ENCODE data around the gene EXOC6B.

EXOC6B gene

DNA sequence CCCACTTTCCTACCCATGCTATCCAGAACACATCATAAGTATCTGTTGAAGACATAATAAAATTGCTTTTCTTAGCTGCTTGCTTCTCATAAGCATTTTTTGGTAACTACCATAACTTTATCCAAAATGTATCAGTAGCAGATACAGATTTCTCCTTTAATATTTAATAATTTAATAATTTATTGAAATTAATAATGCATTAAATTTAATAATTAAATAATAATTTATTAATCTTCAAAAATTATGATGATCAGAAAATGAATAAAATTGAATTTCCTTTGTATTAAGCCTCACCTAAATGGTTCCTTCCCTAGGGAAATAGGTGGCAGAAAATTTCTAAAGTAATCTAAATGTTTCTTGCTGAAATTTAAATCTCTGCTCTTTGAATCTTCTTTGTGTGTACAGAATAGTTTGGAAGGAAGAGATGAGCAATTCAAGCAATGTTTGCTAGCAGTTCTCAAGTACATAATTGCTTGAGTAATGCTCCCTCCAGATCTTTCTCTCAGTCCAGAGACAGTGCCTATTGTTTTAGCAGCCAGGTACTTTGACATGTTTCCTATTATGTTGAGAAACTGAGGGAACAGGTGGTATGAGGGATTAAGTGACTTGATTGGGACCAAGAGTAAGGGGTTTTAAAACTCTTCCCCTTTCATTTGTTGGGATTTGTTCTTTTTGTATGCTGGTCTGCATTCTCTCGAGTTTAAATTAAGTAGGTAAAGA, 555.1 kb downstream of the EXOC6B start (continued):
- TF ChIP-seq, protein P1, sequence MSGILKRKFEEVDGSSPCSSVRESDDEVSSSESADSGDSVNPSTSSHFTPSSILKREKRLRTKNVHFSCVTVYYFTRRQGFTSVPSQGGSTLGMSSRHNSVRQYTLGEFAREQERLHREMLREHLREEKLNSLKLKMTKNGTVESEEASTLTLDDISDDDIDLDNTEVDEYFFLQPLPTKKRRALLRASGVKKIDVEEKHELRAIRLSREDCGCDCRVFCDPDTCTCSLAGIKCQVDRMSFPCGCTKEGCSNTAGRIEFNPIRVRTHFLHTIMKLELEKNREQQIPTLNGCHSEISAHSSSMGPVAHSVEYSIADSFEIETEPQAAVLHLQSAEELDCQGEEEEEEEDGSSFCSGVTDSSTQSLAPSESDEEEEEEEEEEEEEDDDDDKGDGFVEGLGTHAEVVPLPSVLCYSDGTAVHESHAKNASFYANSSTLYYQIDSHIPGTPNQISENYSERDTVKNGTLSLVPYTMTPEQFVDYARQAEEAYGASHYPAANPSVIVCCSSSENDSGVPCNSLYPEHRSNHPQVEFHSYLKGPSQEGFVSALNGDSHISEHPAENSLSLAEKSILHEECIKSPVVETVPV (CRISPR knock-in tag; IDR thresholded peaks at IDR 0.05): peak; percentile 6; the same call in 1 of the 2 replicates
- TF ChIP-seq RARB (CRISPR knock-in tag; IDR thresholded peaks at IDR 0.05): no peak
- TF ChIP-seq ISL1 (CRISPR knock-in tag; IDR thresholded peaks at IDR 0.05): no peak

GRCh38 chr2:72263776-72264060, 562.1 kb downstream of the EXOC6B start:
- peak; percentile 36; the same call in 1 of the 2 replicates for TF ChIP-seq ISL1 (CRISPR knock-in tag; IDR thresholded peaks at IDR 0.05)
- no peak for TF ChIP-seq GLIS3 (CRISPR knock-in tag; IDR thresholded peaks at IDR 0.05)
- no peak for TF ChIP-seq POU6F1 (CRISPR knock-in tag; IDR thresholded peaks at IDR 0.05; ENCODE audit: borderline replicate concordance, low read depth)
- peak; percentile 86 for ATAC-seq

GRCh38 chr2:72263043-72263775, 562.6 kb downstream of the EXOC6B start:
- peak; percentile 66 for ATAC-seq
- peak; percentile 41; the same call in 1 of the 2 replicates for TF ChIP-seq ZNF8 (CRISPR knock-in tag; IDR thresholded peaks at IDR 0.05)
- TF ChIP-seq PPARA (CRISPR knock-in tag; IDR thresholded peaks at IDR 0.05; ENCODE audit: borderline replicate concordance): no peak
- no peak for TF ChIP-seq ZC3H10 (CRISPR knock-in tag; IDR thresholded peaks at IDR 0.05)
- TF ChIP-seq ISL1 (CRISPR knock-in tag; IDR thresholded peaks at IDR 0.05): no peak
- TF ChIP-seq CREB5 (CRISPR knock-in tag; IDR thresholded peaks at IDR 0.05; ENCODE audit: low read depth): 0 out of 2 replicates have a peak, but pooled peaks have one; percentile 20
- TF ChIP-seq, protein P2, sequence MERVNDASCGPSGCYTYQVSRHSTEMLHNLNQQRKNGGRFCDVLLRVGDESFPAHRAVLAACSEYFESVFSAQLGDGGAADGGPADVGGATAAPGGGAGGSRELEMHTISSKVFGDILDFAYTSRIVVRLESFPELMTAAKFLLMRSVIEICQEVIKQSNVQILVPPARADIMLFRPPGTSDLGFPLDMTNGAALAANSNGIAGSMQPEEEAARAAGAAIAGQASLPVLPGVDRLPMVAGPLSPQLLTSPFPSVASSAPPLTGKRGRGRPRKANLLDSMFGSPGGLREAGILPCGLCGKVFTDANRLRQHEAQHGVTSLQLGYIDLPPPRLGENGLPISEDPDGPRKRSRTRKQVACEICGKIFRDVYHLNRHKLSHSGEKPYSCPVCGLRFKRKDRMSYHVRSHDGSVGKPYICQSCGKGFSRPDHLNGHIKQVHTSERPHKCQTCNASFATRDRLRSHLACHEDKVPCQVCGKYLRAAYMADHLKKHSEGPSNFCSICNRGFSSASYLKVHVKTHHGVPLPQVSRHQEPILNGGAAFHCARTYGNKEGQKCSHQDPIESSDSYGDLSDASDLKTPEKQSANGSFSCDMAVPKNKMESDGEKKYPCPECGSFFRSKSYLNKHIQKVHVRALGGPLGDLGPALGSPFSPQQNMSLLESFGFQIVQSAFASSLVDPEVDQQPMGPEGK (CRISPR knock-in tag; IDR thresholded peaks at IDR 0.05; ENCODE audit: borderline replicate concordance): no peak
- TF ChIP-seq ZNF70 (CRISPR knock-in tag; IDR thresholded peaks at IDR 0.05): 0 out of 2 replicates have a peak, but pooled peaks have one; percentile 8
- TF ChIP-seq GLIS3 (CRISPR knock-in tag; IDR thresholded peaks at IDR 0.05): no peak
- 0 out of 2 replicates have a peak, but pooled peaks have one; percentile 13 for TF ChIP-seq TSHZ2 (CRISPR knock-in tag; IDR thresholded peaks at IDR 0.05)

DNA sequence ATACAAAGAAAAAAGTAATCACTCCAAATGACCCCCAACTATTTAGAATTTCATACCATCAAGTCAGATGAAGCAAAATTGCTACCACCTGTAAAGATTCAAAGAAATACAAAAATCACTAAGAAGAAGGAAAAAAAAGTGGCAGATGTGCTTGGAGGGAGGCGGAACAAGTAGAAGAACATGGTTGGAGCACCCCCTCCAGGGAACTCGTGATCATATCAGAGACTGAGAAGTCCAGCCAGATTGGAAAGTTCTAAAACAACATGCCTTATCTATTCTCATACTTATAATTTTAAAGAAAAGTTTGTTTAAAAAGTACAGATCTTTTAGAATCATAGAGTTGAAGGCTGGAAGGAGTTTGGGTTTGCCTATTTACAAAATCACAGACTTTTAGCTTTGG, 564.8 kb downstream of the EXOC6B start:
- ATAC-seq: no peak
- TF ChIP-seq ZNF8 (CRISPR knock-in tag; IDR thresholded peaks at IDR 0.05) (no peak), CSDC2 (CRISPR knock-in tag; IDR thresholded peaks at IDR 0.05) (no peak)

- ATAC-seq: no peak
- TF ChIP-seq ZNF8 (CRISPR knock-in tag; IDR thresholded peaks at IDR 0.05) (no peak), ZFP3 (CRISPR knock-in tag; IDR thresholded peaks at IDR 0.05) (no peak), ZC3H10 (CRISPR knock-in tag; IDR thresholded peaks at IDR 0.05) (no peak), TOX (CRISPR knock-in tag; IDR thresholded peaks at IDR 0.05; ENCODE audit: borderline replicate concordance) (no peak), ISL1 (CRISPR knock-in tag; IDR thresholded peaks at IDR 0.05) (no peak), PPARA (CRISPR knock-in tag; IDR thresholded peaks at IDR 0.05; ENCODE audit: borderline replicate concordance) (no peak), SNAI2 (CRISPR knock-in tag; IDR thresholded peaks at IDR 0.05) (no peak), CSDC2 (CRISPR knock-in tag; IDR thresholded peaks at IDR 0.05) (no peak), OSR1 (CRISPR knock-in tag; IDR thresholded peaks at IDR 0.05) (no peak), ARNTL (CRISPR knock-in tag; IDR thresholded peaks at IDR 0.05; ENCODE audit: borderline replicate concordance, low read depth) (no peak), BACH2 (CRISPR knock-in tag; IDR thresholded peaks at IDR 0.05; ENCODE audit: borderline replicate concordance) (no peak), ZNF565 (CRISPR knock-in tag; conservative IDR thresholded peaks at IDR 0.05; ENCODE audit: low read depth) (no peak), GLIS3 (CRISPR knock-in tag; IDR thresholded peaks at IDR 0.05) (no peak), TCF4 (CRISPR knock-in tag; IDR thresholded peaks at IDR 0.05; ENCODE audit: borderline replicate concordance) (no peak), RARB (CRISPR knock-in tag; IDR thresholded peaks at IDR 0.05) (no peak)
- TF ChIP-seq, protein P1 (CRISPR knock-in tag; IDR thresholded peaks at IDR 0.05): no peak
These were observed 570.3 kb downstream of the EXOC6B start for GRCh38 chr2:72255540-72255939.

Data from SK-N-SH treated with all-trans-retinoic acid at 6 μM for 48 hours (cell line).